ENCODE results near the gene C20orf204.

The C20orf204 gene

DNA sequence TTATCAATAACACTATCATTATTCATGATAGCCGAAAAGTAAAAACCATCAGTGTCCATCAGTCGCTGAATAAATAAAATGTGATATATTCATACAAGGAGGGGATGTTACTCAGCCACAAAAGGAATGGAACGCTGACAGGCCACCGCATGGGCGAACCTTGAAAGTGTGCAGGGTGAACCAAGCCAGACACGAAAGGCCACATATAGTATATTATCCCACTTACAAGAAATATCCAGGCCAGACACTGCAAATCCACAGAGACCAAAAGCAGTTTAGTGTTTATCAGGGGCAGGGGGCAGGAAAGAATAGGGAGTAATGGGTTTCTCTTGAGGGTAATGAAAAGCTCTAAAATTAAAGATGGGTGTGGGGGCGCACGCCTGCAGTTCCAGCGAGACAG, 7.8 kb downstream of the C20orf204 start:
- TF ChIP-seq TAF1 (IDR thresholded peaks at IDR 0.05; ENCODE audit: borderline replicate concordance, insufficient read depth, low read length), result no peak
- TF ChIP-seq, protein P1, sequence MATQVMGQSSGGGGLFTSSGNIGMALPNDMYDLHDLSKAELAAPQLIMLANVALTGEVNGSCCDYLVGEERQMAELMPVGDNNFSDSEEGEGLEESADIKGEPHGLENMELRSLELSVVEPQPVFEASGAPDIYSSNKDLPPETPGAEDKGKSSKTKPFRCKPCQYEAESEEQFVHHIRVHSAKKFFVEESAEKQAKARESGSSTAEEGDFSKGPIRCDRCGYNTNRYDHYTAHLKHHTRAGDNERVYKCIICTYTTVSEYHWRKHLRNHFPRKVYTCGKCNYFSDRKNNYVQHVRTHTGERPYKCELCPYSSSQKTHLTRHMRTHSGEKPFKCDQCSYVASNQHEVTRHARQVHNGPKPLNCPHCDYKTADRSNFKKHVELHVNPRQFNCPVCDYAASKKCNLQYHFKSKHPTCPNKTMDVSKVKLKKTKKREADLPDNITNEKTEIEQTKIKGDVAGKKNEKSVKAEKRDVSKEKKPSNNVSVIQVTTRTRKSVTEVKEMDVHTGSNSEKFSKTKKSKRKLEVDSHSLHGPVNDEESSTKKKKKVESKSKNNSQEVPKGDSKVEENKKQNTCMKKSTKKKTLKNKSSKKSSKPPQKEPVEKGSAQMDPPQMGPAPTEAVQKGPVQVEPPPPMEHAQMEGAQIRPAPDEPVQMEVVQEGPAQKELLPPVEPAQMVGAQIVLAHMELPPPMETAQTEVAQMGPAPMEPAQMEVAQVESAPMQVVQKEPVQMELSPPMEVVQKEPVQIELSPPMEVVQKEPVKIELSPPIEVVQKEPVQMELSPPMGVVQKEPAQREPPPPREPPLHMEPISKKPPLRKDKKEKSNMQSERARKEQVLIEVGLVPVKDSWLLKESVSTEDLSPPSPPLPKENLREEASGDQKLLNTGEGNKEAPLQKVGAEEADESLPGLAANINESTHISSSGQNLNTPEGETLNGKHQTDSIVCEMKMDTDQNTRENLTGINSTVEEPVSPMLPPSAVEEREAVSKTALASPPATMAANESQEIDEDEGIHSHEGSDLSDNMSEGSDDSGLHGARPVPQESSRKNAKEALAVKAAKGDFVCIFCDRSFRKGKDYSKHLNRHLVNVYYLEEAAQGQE (IDR thresholded peaks at IDR 0.05; ENCODE audit: insufficient read depth in 1 of 2, low read depth in 2 of 2, low read length in 2 of 2), result no peak
- TF ChIP-seq SIN3A (IDR thresholded peaks at IDR 0.05; ENCODE audit: borderline replicate concordance, insufficient read depth, low read length), result no peak
- no peak for TF ChIP-seq FOXP2 (optimal IDR thresholded peaks at IDR 0.05; ENCODE audit: borderline replicate concordance, extremely low read depth, extremely low read length, insufficient read depth)
- no peak for TF ChIP-seq POLR2AphosphoS5 (IDR thresholded peaks at IDR 0.05; ENCODE audit: low read depth, low read length)

DNA sequence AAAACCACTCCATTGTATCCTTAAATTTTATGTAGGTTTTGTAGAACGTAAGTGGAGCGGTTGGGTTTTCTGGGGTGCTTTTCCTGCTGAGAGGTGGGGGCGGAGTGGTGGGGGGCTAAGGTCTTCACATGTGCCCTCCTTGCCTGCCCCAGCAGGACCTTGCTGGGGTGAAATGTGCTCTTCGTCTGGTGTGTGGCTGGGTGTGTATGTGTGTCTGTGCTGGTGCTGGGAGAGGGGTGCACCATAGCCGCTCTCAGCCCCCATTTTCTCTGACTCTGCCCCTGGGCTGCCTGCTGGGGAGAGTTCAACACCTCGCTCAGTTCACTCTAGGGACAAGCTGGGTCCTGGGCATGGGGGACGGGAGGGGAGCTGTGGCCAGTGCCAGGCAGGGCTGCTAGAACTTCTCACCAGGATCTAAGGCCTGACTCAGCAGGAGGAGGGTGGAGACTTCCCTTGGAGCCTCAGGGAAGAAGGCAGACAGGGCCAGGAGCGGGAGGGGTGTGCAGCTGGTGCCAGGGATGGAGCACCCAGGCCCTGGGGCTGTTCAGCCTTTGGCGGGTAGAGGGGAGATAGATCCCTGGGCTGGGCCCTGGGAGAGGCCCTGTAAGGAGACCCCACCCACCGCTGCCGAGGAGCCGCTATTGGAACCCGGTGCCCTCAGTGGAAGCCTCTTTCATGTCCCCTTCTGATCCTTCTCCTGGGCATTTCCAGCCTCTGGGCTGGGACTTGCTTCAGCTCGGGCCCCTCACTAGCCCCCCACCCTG, 8.7 kb downstream of the C20orf204 start:
- TF ChIP-seq SIN3A (IDR thresholded peaks at IDR 0.05; ENCODE audit: borderline replicate concordance, insufficient read depth, low read length) (no peak), FOXP2 (optimal IDR thresholded peaks at IDR 0.05; ENCODE audit: borderline replicate concordance, extremely low read depth, extremely low read length, insufficient read depth) (no peak), POLR2AphosphoS5 (IDR thresholded peaks at IDR 0.05; ENCODE audit: low read depth, low read length) (no peak), TAF1 (IDR thresholded peaks at IDR 0.05; ENCODE audit: borderline replicate concordance, insufficient read depth, low read length) (no peak)
- TF ChIP-seq, protein P1 (IDR thresholded peaks at IDR 0.05; ENCODE audit: insufficient read depth in 1 of 2, low read depth in 2 of 2, low read length in 2 of 2), result no peak

DNA sequence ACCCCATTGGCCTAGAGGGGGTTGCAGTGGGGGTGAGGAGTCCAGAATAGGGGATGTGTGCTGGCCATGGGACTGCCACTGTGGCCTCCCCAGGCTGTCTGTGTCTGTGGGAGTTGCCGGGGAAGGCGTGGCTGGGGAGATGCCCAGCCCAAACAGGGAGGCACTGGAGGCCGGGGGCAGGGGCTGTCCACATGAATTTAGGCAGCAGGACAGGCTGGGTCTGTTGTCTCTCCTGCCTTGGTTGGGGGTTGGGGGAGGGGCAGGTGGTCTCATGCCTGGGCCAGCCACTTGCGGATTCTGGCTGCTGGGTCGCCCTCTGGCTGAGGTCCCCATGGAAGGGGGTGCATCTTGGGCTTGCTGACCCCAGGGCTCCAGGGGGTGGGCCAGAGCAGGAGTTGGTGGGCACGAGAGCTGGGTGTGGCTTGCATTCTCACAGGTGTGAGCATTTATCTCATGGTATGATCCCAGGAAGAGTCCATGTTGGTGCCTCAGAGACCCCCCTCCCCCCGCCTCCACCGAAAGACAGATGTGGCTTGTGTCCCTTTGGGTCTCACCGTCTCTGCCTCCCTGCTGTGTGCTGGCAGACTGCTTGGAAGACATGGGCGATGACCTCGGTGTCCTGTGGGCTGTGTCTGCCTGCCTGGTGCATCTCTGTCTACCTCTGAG, 9.5 kb downstream of the C20orf204 start:
- TF ChIP-seq FOXP2 (optimal IDR thresholded peaks at IDR 0.05; ENCODE audit: borderline replicate concordance, extremely low read depth, extremely low read length, insufficient read depth) (no peak), POLR2AphosphoS5 (IDR thresholded peaks at IDR 0.05; ENCODE audit: low read depth, low read length) (no peak), TAF1 (IDR thresholded peaks at IDR 0.05; ENCODE audit: borderline replicate concordance, insufficient read depth, low read length) (no peak), SIN3A (IDR thresholded peaks at IDR 0.05; ENCODE audit: borderline replicate concordance, insufficient read depth, low read length) (no peak)
- TF ChIP-seq, protein P1 (IDR thresholded peaks at IDR 0.05; ENCODE audit: insufficient read depth in 1 of 2, low read depth in 2 of 2, low read length in 2 of 2), result no peak

DNA sequence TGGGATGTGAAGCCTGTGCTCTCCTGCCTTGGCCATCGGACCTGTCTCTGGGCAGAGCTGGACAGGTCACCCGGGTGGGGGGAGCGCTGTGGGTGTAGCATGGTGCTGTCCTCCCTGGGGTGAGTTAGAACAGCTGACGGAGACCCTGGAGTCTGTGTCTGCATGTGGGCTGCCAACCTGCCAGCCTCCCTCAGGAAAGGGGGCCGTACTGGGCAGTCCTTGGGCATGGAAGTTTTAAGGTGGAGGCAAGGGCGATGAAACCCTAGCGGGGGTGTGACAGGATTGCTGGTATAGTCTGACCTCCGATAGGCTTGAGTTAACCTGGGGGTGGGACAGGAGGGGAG, 11.0 kb downstream of the C20orf204 start:
- TF ChIP-seq TAF1 (IDR thresholded peaks at IDR 0.05; ENCODE audit: borderline replicate concordance, insufficient read depth, low read length) (no peak), SIN3A (IDR thresholded peaks at IDR 0.05; ENCODE audit: borderline replicate concordance, insufficient read depth, low read length) (no peak), FOXP2 (optimal IDR thresholded peaks at IDR 0.05; ENCODE audit: borderline replicate concordance, extremely low read depth, extremely low read length, insufficient read depth) (no peak), POLR2AphosphoS5 (IDR thresholded peaks at IDR 0.05; ENCODE audit: low read depth, low read length) (no peak)
- TF ChIP-seq, protein P1 (IDR thresholded peaks at IDR 0.05; ENCODE audit: insufficient read depth in 1 of 2, low read depth in 2 of 2, low read length in 2 of 2), result no peak
